OCI-LY3 (cell line): ENCODE results near the gene FNIP1.

Experiments
- CTCF ChIP-seq: fragments of 200-600, 300-600 bp; sonication (generic); IDR thresholded peaks from 2 replicates; pipeline ENCODE4 v1.5.1; 2014; ENCODE audit warnings: antibody characterized with exemption, low read length, low read depth
- EZH2phosphoT487 ChIP-seq: fragments of 200-600 bp; shearing (Covaris generic); IDR thresholded peaks from 2 replicates; pipeline ENCODE4 v1.6.1; 2018; ENCODE audit warnings: antibody characterized with exemption, mixed run types, low read depth

- TF ChIP-seq CTCF (no peak), EZH2phosphoT487 (no peak)
Measured at GRCh38 chr5:131746423-131746822, 50.4 kb downstream of the FNIP1 start.
